Endothelial cell of umbilical vein (primary cell): ENCODE results near the gene GMPPA. TPM values are rescaled to one million over a fixed set of nuclear protein-coding genes. Genes with fewer than 3 reads are reported as not detected.

Experiments
- BruUV-seq: library from RNA; stranded (reverse); fragments of 400-500 nt; replicated peaks from 2 replicates; lab custom pipeline; 2021; lab: Mats Ljungman, UMichigan
- CTCF ChIA-PET: fragments of 300-600, 350-600 bp; sonication (Branson Sonifier 250); formaldehyde crosslinking; loops from one replicate; lab custom pipeline; 2021; ENCODE audit warnings: antibody characterized with exemption, inconsistent platforms; lab: Charles Lee
- POLR2A ChIA-PET: fragments of 300-600, 350-600 bp; sonication (Branson Sonifier 250); formaldehyde crosslinking; loops from one replicate; lab custom pipeline; 2021; ENCODE audit warnings: antibody characterized with exemption, inconsistent platforms; lab: Charles Lee
- DNase-seq: peaks from one replicate; pipeline ENCODE4 v3.0.0-alpha.2; 2011; ENCODE audit warnings: low read depth, low spot score
- FAIRE-seq: peaks from 2 replicates; lab custom pipeline; 2011; peaks lifted over from hg19 to GRCh38; lab: Jason Lieb, UNC
- H2AFZ ChIP-seq: 2 replicates; pipeline ENCODE4 v1.6.0; 2012; ENCODE audit warnings: low read depth, low read length, control low read depth, inconsistent platforms
- H3K27ac ChIP-seq: 2 replicates; pipeline ENCODE4 v1.5.1; 2011; ENCODE audit warnings: low read depth, mild to moderate bottlenecking, control low read depth, low read length, moderate library complexity; ENCODE audit not compliant: insufficient read depth
- H3K27me3 ChIP-seq, 2 experiments: 2 replicates each; pipeline versions ENCODE4 v1.6.0 to v1.6.1; 2011; ENCODE audit warnings: low read length in 2 of 2, mixed read lengths in 1 of 2; ENCODE audit not compliant: control insufficient read depth in 2 of 2, insufficient read depth in 2 of 2
- H3K36me3 ChIP-seq, 2 experiments: 2 replicates in 1 of 2; 3 replicates in 1 of 2; pipeline ENCODE4 v1.5.1; 2011; ENCODE audit warnings: low read length in 2 of 2, mild to moderate bottlenecking in 1 of 2, moderate library complexity in 1 of 2; ENCODE audit not compliant: control insufficient read depth in 2 of 2, insufficient read depth in 2 of 2; ENCODE audit errors: extremely low read depth in 1 of 2
- H3K4me1 ChIP-seq: 3 replicates; pipeline ENCODE4 v1.5.1; 2011; ENCODE audit warnings: mild to moderate bottlenecking, low read length; ENCODE audit not compliant: control insufficient read depth, insufficient read depth; ENCODE audit errors: extremely low read depth
- H3K4me2 ChIP-seq: 2 replicates; pipeline ENCODE4 v1.6.1; 2011; ENCODE audit warnings: low read length, control low read depth, mixed read lengths; ENCODE audit not compliant: insufficient read depth
- H3K4me3 ChIP-seq, 3 experiments: fragments of 200-600 bp in 1 of 3; sonication (generic), shearing (Covaris generic) in 1 of 3; replicated peaks in 1 of 3; 2 replicates each; pipeline ENCODE4 v1.5.1; 2011 to 2016; ENCODE audit warnings: control low read depth in 3 of 3, low read length in 3 of 3, mild to moderate bottlenecking in 2 of 3, inconsistent platforms in 1 of 3, low read depth in 1 of 3, moderate library complexity in 1 of 3; ENCODE audit not compliant: insufficient read depth in 1 of 3
- H3K79me2 ChIP-seq: 2 replicates; pipeline ENCODE4 v1.6.0; 2012; ENCODE audit warnings: low read length, inconsistent platforms; ENCODE audit not compliant: control insufficient read depth, insufficient read depth
- H3K9ac ChIP-seq: replicated peaks from 2 replicates; pipeline ENCODE3; 2011; ENCODE audit warnings: low read length, control low read depth; ENCODE audit not compliant: insufficient read depth; ENCODE audit errors: extremely low read depth
- H3K9me1 ChIP-seq: replicated peaks from 3 replicates; pipeline ENCODE4 v1.6.0; 2011; ENCODE audit warnings: mild to moderate bottlenecking, low read length; ENCODE audit not compliant: control insufficient read depth, insufficient read depth; ENCODE audit errors: extremely low read depth
- H3K9me3 ChIP-seq: replicated peaks from 2 replicates; pipeline ENCODE4 v1.5.1; 2012; ENCODE audit warnings: low read length, inconsistent platforms; ENCODE audit not compliant: control insufficient read depth, insufficient read depth
- H4K20me1 ChIP-seq: replicated peaks from 2 replicates; pipeline ENCODE3; 2011; ENCODE audit warnings: mild to moderate bottlenecking, low read length; ENCODE audit not compliant: control insufficient read depth, insufficient read depth; ENCODE audit errors: extremely low read depth
- CTCF ChIP-seq, 2 donors: IDR thresholded peaks; 1 replicate in 1 of 2; 2 replicates in 1 of 2; pipeline ENCODE4 v1.5.1; 2011; ENCODE audit warnings: low read length in 2 of 2, mild to moderate bottlenecking in 2 of 2, moderate library complexity in 2 of 2, control low read depth in 1 of 2, inconsistent platforms in 1 of 2, low read depth in 1 of 2; ENCODE audit not compliant: insufficient read depth in 1 of 2; ENCODE audit errors: extremely low read depth in 1 of 2
- EZH2 ChIP-seq: IDR thresholded peaks from 2 replicates; pipeline ENCODE4 v1.6.1; 2012; ENCODE audit warnings: borderline replicate concordance, low read depth, mild to moderate bottlenecking, moderate library complexity, low read length, inconsistent platforms; ENCODE audit not compliant: severe bottlenecking
- FOS ChIP-seq: IDR thresholded peaks from 2 replicates; pipeline ENCODE4 v1.6.1; 2011; ENCODE audit warnings: mild to moderate bottlenecking, low read length, moderate library complexity, borderline replicate concordance; ENCODE audit not compliant: insufficient read depth
- GATA2 ChIP-seq: IDR thresholded peaks from 2 replicates; pipeline ENCODE4 v1.7.0; 2011; ENCODE audit warnings: low read depth, mild to moderate bottlenecking, moderate library complexity, mixed read lengths, low read length; ENCODE audit not compliant: insufficient read length, insufficient read depth
- JUN ChIP-seq: IDR thresholded peaks from 2 replicates; pipeline ENCODE4 v1.6.1; 2011; ENCODE audit warnings: borderline replicate concordance, low read depth; ENCODE audit not compliant: insufficient read length, insufficient read depth
- MAX ChIP-seq: IDR thresholded peaks from 2 replicates; pipeline ENCODE4 v1.6.1; 2011; ENCODE audit not compliant: insufficient read depth, insufficient read length
- MYC ChIP-seq: IDR thresholded peaks from one replicate; pipeline ENCODE4 v1.6.1; 2011; ENCODE audit warnings: mild to moderate bottlenecking, low read depth, low read length
- POLR2A ChIP-seq: IDR thresholded peaks from 2 replicates; pipeline ENCODE4 v1.6.1; 2012; ENCODE audit warnings: low read depth, mild to moderate bottlenecking, control low read depth, low read length
- POLR2AphosphoS5 ChIP-seq: IDR thresholded peaks from 2 replicates; pipeline ENCODE4 v1.6.1; 2012; ENCODE audit warnings: low read depth, mild to moderate bottlenecking, control low read depth, low read length, moderate library complexity; ENCODE audit not compliant: insufficient read depth
- dilution Hi-C: fragments of 300-500 bp; cut with MboI; formaldehyde crosslinking; loops from one replicate; pipeline ENCODE4 v1.15.0; 2019; ENCODE audit warnings: low sequenced_read_pairs; ENCODE audit not compliant: extremely low pct_ligation_motif_present
- intact Hi-C: fragments of 100-400 bp; cut with micrococcal nuclease; formaldehyde crosslinking; loops from one replicate; pipeline ENCODE4 v1.10.0; 2022
- polyA plus RNA-seq, 4 experiments: library from polyadenylated mRNA; depleted of rRNA in 3 of 4; stranded (reverse) in 3 of 4; unstranded in 1 of 4; fragments of >200 nt; gene quantifications; 2 replicates each; pipeline versions ENCODE4 v1.2.1 to v1.2.3, GENCODE V29; 2011 to 2012; ENCODE audit warnings: missing spikeins in 1 of 4
- total RNA-seq: library from RNA; stranded (reverse); gene quantifications from 2 replicates; pipeline ENCODE4 v1.2.3, GENCODE V29; 2021

Gene GMPPA
- total and polyA plus RNA-seq, 2 donors (not counting 3 experiments of a cell fraction or from before 2014, with no cell fraction given) = 39.1 to 104 TPM

- DNase-seq = no peak
- CTCF ChIA-PET = interaction anchor here (19.9 kb wide), 1 partner anchor 40 kb away, joined by 731 read pairs; no protein-coding TSS in a partner anchor
- TF ChIP-seq EZH2 = no peak
- no peak for TF ChIP-seq CTCF (IDR thresholded peaks at IDR 0.05; ENCODE audit: extremely low read depth in 1 of 2, insufficient read depth in 1 of 2, low read depth in 1 of 2, low read length in 2 of 2)
- TF ChIP-seq POLR2AphosphoS5 = no peak
- no peak for TF ChIP-seq MAX
- Histone ChIP-seq H3K36me3 (no peaks in the 10 kb centered on the region), H3K9ac (no peak overlapping the region), H3K4me3 (no peak overlapping the region), H3K4me2 (no peak overlapping the region), H3K79me2 (no peaks in the 10 kb centered on the region), H2AFZ (no peak overlapping the region), H3K4me1 (no peaks in the 10 kb centered on the region), H4K20me1 (no peaks in the 10 kb centered on the region), H3K9me1 (no peaks in the 10 kb centered on the region), H3K9me3 (no peaks in the 10 kb centered on the region), H3K27ac (no peak overlapping the region), H3K27me3 (peaks cover 29 to 30% of the 10 kb centered on the region in 2 experiments)
- POLR2A ChIA-PET = no interaction called here
- FAIRE-seq = no peak
- BruUV-seq = no TSS peak
- dilution Hi-C loops (no loop called here), intact Hi-C loops (no loop called here)
Observed at GRCh38 chr2:219489315-219489714, 9.4 kb upstream of the GMPPA start.

GRCh38 chr2:219490186-219490585 lies 8.5 kb upstream of the GMPPA start:
- H3K9ac ChIP-seq = no peak overlapping the region
- FAIRE-seq (no peak), DNase-seq (no peak)
- H3K79me2 ChIP-seq = no peaks in the 10 kb centered on the region
- no peaks in the 10 kb centered on the region for H3K9me1 ChIP-seq
- H2AFZ ChIP-seq = no peak overlapping the region
- no peak overlapping the region for H3K4me2 ChIP-seq
- intact Hi-C loops = no loop called here
- ChIA-PET POLR2A (no interaction called here), CTCF (interaction anchor here (1.5 to 19.9 kb wide), 2 partner anchors 20 to 39 kb away, joined by 6 to 731 read pairs; no protein-coding TSS in a partner anchor)
- H3K4me1 ChIP-seq = no peaks in the 10 kb centered on the region
- dilution Hi-C loops = no loop called here
- no peaks in the 10 kb centered on the region for H4K20me1 ChIP-seq
- no TSS peak for BruUV-seq
- H3K27me3 ChIP-seq = peaks cover 28 to 33% of the 10 kb centered on the region in 2 experiments
- H3K27ac ChIP-seq = no peak overlapping the region
- no peak overlapping the region for H3K4me3 ChIP-seq
- TF ChIP-seq POLR2A (no peak), GATA2 (no peak), MAX (no peak), JUN (no peak), POLR2AphosphoS5 (no peak), EZH2 (no peak), FOS (no peak), CTCF (IDR thresholded peaks at IDR 0.05; ENCODE audit: extremely low read depth in 1 of 2, insufficient read depth in 1 of 2, low read depth in 1 of 2, low read length in 2 of 2) (no peak), MYC (no peak)
- H3K9me3 ChIP-seq = no peaks in the 10 kb centered on the region
- H3K36me3 ChIP-seq = no peaks in the 10 kb centered on the region
